ENCODE results near the gene DEFB124.
"Not testable (repeated sequence)": the region's sequence is repeated elsewhere in the genome, so short reads cannot be mapped to it uniquely, and the experiment has no call there.

The DEFB124 gene

GRCh38 chr20:31474758-31475427 is at the start of gene DEFB124, which contains the start of gene REM1:
TSS of gene DEFB124 (minus strand) at chr20:31475127. CDS start at chr20:31473013, 2,114 bp downstream.
TSS of gene REM1 (plus strand) at chr20:31475288. CDS start at chr20:31476446, 1,158 bp downstream.
- no peak for DNase-seq (ENCODE audit: low read depth in 2 of 2, low spot score in 1 of 2)

GRCh38 chr20:31523361-31524283 is 48.7 kb upstream of the DEFB124 start:
- no peak for DNase-seq (ENCODE audit: low read depth in 2 of 2, low spot score in 1 of 2)

- no peak for DNase-seq (ENCODE audit: low read depth in 2 of 2, low spot score in 1 of 2)
These were observed 47.8 kb upstream of the DEFB124 start for GRCh38 chr20:31522731-31523130.

GRCh38 chr20:31521267-31521666 is 46.3 kb upstream of the DEFB124 start:
- not testable (repeated sequence) for DNase-seq (ENCODE audit: low read depth in 2 of 2, low spot score in 1 of 2)

- no peak for DNase-seq (ENCODE audit: low read depth in 2 of 2, low spot score in 1 of 2)
These were observed 42.4 kb upstream of the DEFB124 start for GRCh38 chr20:31517373-31517772.

GRCh38 chr20:31516651-31517050 is 41.7 kb upstream of the DEFB124 start:
- DNase-seq (ENCODE audit: low read depth in 2 of 2, low spot score in 1 of 2), result no peak

GRCh38 chr20:31516166-31516565 is 41.2 kb upstream of the DEFB124 start:
- no peak for DNase-seq (ENCODE audit: low read depth in 2 of 2, low spot score in 1 of 2)

- DNase-seq (ENCODE audit: low read depth in 2 of 2, low spot score in 1 of 2), result no peak
These were observed 40.8 kb upstream of the DEFB124 start for GRCh38 chr20:31515775-31516107.

- no peak for DNase-seq (ENCODE audit: low read depth in 2 of 2, low spot score in 1 of 2)
These were observed 40.3 kb upstream of the DEFB124 start for GRCh38 chr20:31515072-31515774.

- peak; percentile 78 to 79 for DNase-seq (ENCODE audit: low read depth in 2 of 2, low spot score in 1 of 2)
These were observed 39.5 kb upstream of the DEFB124 start, which contains the start of gene HM13 for GRCh38 chr20:31514154-31515071. TSS of gene HM13 (plus strand) at chr20:31514442. CDS start at chr20:31514552, 110 bp downstream.

GRCh38 chr20:31508517-31509244 is 33.8 kb upstream of the DEFB124 start:
- no peak for DNase-seq (ENCODE audit: low read depth in 2 of 2, low spot score in 1 of 2)

GRCh38 chr20:31505903-31506302 is 31.0 kb upstream of the DEFB124 start:
- DNase-seq (ENCODE audit: low read depth in 2 of 2, low spot score in 1 of 2), result no peak

- DNase-seq (ENCODE audit: low read depth in 2 of 2, low spot score in 1 of 2), result peak; percentile 37 to 56
These were observed 28.2 kb upstream of the DEFB124 start for GRCh38 chr20:31502884-31503673.

- no peak for DNase-seq (ENCODE audit: low read depth in 2 of 2, low spot score in 1 of 2)
These were observed 25.6 kb upstream of the DEFB124 start for GRCh38 chr20:31500527-31500926.

GRCh38 chr20:31497838-31498540 is 23.1 kb upstream of the DEFB124 start:
- no peak for DNase-seq (ENCODE audit: low read depth in 2 of 2, low spot score in 1 of 2)

GRCh38 chr20:31496761-31497295 is 21.9 kb upstream of the DEFB124 start:
- no peak for DNase-seq (ENCODE audit: low read depth in 2 of 2, low spot score in 1 of 2)

- DNase-seq (ENCODE audit: low read depth in 2 of 2, low spot score in 1 of 2), result no peak
These were observed 19.2 kb upstream of the DEFB124 start for GRCh38 chr20:31494131-31494530.

GRCh38 chr20:31490752-31491151 is 15.8 kb upstream of the DEFB124 start:
- no peak for DNase-seq (ENCODE audit: low read depth in 2 of 2, low spot score in 1 of 2)

Measured in stimulated activated CD8-positive, alpha-beta memory T cell treated with anti-CD3 and anti-CD28 coated beads, Interleukin-4, amount 100 ng/mL, for 1 hour (primary cell).